Stromal cell of bone marrow (primary cell): Measurements from ENCODE around the gene RRP36.
"Not testable (repeated sequence)": the region's sequence is repeated elsewhere in the genome, so short reads cannot be mapped to it uniquely, and the experiment has no call there.

ENCODE experiments used
- DNase-seq: peaks from one replicate; pipeline ENCODE4 v3.0.0-alpha.2; 2012; ENCODE audit warnings: low read depth

Gene RRP36

GRCh38 chr6:43021270-43022047 lies at the start of gene RRP36:
Gene RRP36 (plus strand): TSS chr6:43021623. CDS start chr6:43021655, 32 bp downstream.
- DNase-seq: peak; percentile 52

GRCh38 chr6:42971746-42972327 lies 49.6 kb upstream of the RRP36 start:
- DNase-seq: no peak

GRCh38 chr6:42973926-42974325 lies 47.5 kb upstream of the RRP36 start:
- DNase-seq: no peak

GRCh38 chr6:42974919-42975505 lies 46.4 kb upstream of the RRP36 start:
- DNase-seq: no peak

- DNase-seq: no peak
These were observed 43.0 kb upstream of the RRP36 start for GRCh38 chr6:42978487-42978838.

GRCh38 chr6:42978839-42979522 lies 42.4 kb upstream of the RRP36 start, which contains the start of gene PEX6:
Gene PEX6 (minus strand): TSS chr6:42979181. CDS start chr6:42979150, 31 bp downstream.
- DNase-seq: peak; percentile 66

GRCh38 chr6:42979523-42980177 lies 41.8 kb upstream of the RRP36 start:
- no peak for DNase-seq

GRCh38 chr6:42981836-42982235 lies 39.6 kb upstream of the RRP36 start:
- no peak for DNase-seq

GRCh38 chr6:42984001-42984923 lies 37.2 kb upstream of the RRP36 start, which contains the start of gene PPP2R5D:
Gene PPP2R5D (plus strand): TSS chr6:42984570. CDS start chr6:42984678, 108 bp downstream.
- DNase-seq: peak; percentile 99

GRCh38 chr6:42984924-42985475 lies 36.4 kb upstream of the RRP36 start:
- no peak for DNase-seq

GRCh38 chr6:42987533-42988451 lies 33.6 kb upstream of the RRP36 start:
- no peak for DNase-seq

- DNase-seq: peak; percentile 82
These were observed 32.9 kb upstream of the RRP36 start for GRCh38 chr6:42988486-42989020.

- no peak for DNase-seq
These were observed 31.5 kb upstream of the RRP36 start for GRCh38 chr6:42989923-42990322.

- no peak for DNase-seq
These were observed 28.0 kb upstream of the RRP36 start for GRCh38 chr6:42993445-42993844.

GRCh38 chr6:42996513-42996912 lies 24.9 kb upstream of the RRP36 start:
- no peak for DNase-seq

- not testable (repeated sequence) for DNase-seq
These were observed 23.2 kb upstream of the RRP36 start for GRCh38 chr6:42998205-42998604.

- no peak for DNase-seq
These were observed 19.6 kb upstream of the RRP36 start for GRCh38 chr6:43001843-43002242.

GRCh38 chr6:43005844-43006243 lies 15.6 kb upstream of the RRP36 start:
- DNase-seq: no peak

GRCh38 chr6:43006251-43006650 lies 15.2 kb upstream of the RRP36 start:
- no peak for DNase-seq
